Measurements from ENCODE around the gene WDR11.

WDR11 gene

GRCh38 chr10:120861178-120861855 lies 10.2 kb downstream of the WDR11 start:
- FAIRE-seq, result no peak
- TF ChIP-seq CTCF (IDR thresholded peaks at IDR 0.05; ENCODE audit: insufficient read depth, missing control alignments), result no peak
- DNase-seq (ENCODE audit: insufficient read length, low spot score), result no peak

GRCh38 chr10:120873741-120874140 lies 22.6 kb downstream of the WDR11 start:
- FAIRE-seq (no peak), DNase-seq (ENCODE audit: insufficient read length, low spot score) (no peak)
- no peak for TF ChIP-seq CTCF (IDR thresholded peaks at IDR 0.05; ENCODE audit: insufficient read depth, missing control alignments)

GRCh38 chr10:120883071-120883470 lies 31.9 kb downstream of the WDR11 start:
- DNase-seq (ENCODE audit: insufficient read length, low spot score) (no peak), FAIRE-seq (no peak)
- TF ChIP-seq CTCF (IDR thresholded peaks at IDR 0.05; ENCODE audit: insufficient read depth, missing control alignments), result no peak

GRCh38 chr10:120887482-120887881 lies 36.3 kb downstream of the WDR11 start:
- no peak for FAIRE-seq
- no peak for TF ChIP-seq CTCF (IDR thresholded peaks at IDR 0.05; ENCODE audit: insufficient read depth, missing control alignments)
- no peak for DNase-seq (ENCODE audit: insufficient read length, low spot score)

- no peak for TF ChIP-seq CTCF (IDR thresholded peaks at IDR 0.05; ENCODE audit: insufficient read depth, missing control alignments)
- FAIRE-seq (no peak), DNase-seq (ENCODE audit: insufficient read length, low spot score) (no peak)
Measured at GRCh38 chr10:120891365-120891764, 40.2 kb downstream of the WDR11 start.

- TF ChIP-seq CTCF (IDR thresholded peaks at IDR 0.05; ENCODE audit: insufficient read depth, missing control alignments), result no peak
- DNase-seq (ENCODE audit: insufficient read length, low spot score) (no peak), FAIRE-seq (no peak)
Measured at GRCh38 chr10:120894556-120894955, 43.4 kb downstream of the WDR11 start.

- DNase-seq (ENCODE audit: insufficient read length, low spot score) (no peak), FAIRE-seq (no peak)
- no peak for TF ChIP-seq CTCF (IDR thresholded peaks at IDR 0.05; ENCODE audit: insufficient read depth, missing control alignments)
Measured at GRCh38 chr10:120897343-120897742, 46.2 kb downstream of the WDR11 start.
